Vagina (tissue), 2 donors: ENCODE data around the gene PLEKHA8. TPM values are rescaled to one million over a fixed set of nuclear protein-coding genes. Genes with fewer than 3 reads are reported as not detected.
A peak's percentile ranks its signal among the peaks of the same experiment; 100 is the strongest.
"Not testable (repeated sequence)": the region's sequence is repeated elsewhere in the genome, so short reads cannot be mapped to it uniquely, and the experiment has no call there.

Source experiments
- DNase-seq, 2 donors: peaks; one replicate each; pipeline ENCODE4 v3.0.0-alpha.2; 2017; ENCODE audit errors: extremely low spot score in 2 of 2
- H3K27ac ChIP-seq: fragments of 200-600 bp; sonication (generic); one replicate; pipeline ENCODE4 v1.5.1; 2019
- H3K27me3 ChIP-seq: fragments of 200-600 bp; sonication (generic); one replicate; pipeline ENCODE4 v1.5.1; 2019
- H3K36me3 ChIP-seq, 2 donors: fragments of 200-600 bp; sonication (generic); one replicate each; pipeline ENCODE4 v1.5.1; 2017 to 2019
- H3K4me1 ChIP-seq: fragments of 200-600 bp; sonication (generic); one replicate; pipeline ENCODE4 v1.5.1; 2019
- H3K4me3 ChIP-seq, 2 donors: fragments of 200-600 bp; sonication (generic); 1 replicate in 1 of 2; 2 replicates in 1 of 2; pipeline ENCODE4 v1.5.1; 2016 to 2019
- H3K9me3 ChIP-seq: fragments of 200-600 bp; sonication (generic); one replicate; pipeline ENCODE4 v1.5.1; 2019
- POLR2A ChIP-seq, 2 donors: fragments of 450-650 bp; IDR thresholded peaks; one replicate each; pipeline ENCODE4 v1.6.1; 2017; ENCODE audit warnings: antibody characterized with exemption in 2 of 2, mild to moderate bottlenecking in 2 of 2, moderate library complexity in 2 of 2
- POLR2AphosphoS5 ChIP-seq, 2 donors: sonication (generic); formaldehyde crosslinking; IDR thresholded peaks; one replicate each; pipeline ENCODE4 v1.9.0; 2017; ENCODE audit warnings: antibody characterized with exemption in 2 of 2, mild to moderate bottlenecking in 2 of 2, low read depth in 1 of 2; ENCODE audit not compliant: insufficient read depth in 1 of 2
- intact Hi-C: fragments of 100-400 bp; cut with DNase I; formaldehyde crosslinking; loops from one replicate; pipeline ENCODE4 v1.15.1; 2023
- total RNA-seq: library from RNA; depleted of rRNA; stranded (reverse); fragments of >200 nt; gene quantifications from one replicate; pipeline ENCODE4 v1.2.3, GENCODE V29; 2016
- TF ChIP-seq, protein P1 (sequence below), 3 experiments: fragments of 450-650 bp in 2 of 3; fragments of 200-600 bp in 1 of 3; sonication (generic) in 1 of 3; IDR thresholded peaks; one replicate each; pipeline ENCODE4 v1.5.1; 2017 to 2019; ENCODE audit warnings: antibody characterized with exemption in 3 of 3, mild to moderate bottlenecking in 2 of 3, moderate library complexity in 2 of 3

The PLEKHA8 gene
- total RNA-seq, 1 donor from 2014 or later, result 12.3 TPM

DNA sequence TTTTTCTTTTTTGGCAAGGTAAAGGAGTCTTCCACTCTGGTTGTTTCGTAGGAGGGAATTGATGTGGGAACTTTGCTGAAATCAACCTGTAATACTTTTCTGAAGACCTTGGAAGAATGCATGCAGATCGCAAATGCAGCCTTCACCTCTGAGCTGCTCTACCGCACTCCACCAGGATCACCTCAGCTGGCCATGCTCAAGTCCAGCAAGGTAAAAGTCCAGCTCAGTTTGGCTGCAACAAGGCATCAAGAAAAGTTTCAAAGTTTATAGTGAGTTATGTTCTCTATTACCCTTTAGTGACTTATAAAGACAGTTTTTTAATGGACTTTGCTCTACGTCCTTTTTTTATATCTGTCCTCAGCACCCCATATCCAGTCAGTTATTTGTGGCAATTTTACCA is 21.0 kb downstream of the PLEKHA8 start:
- Histone ChIP-seq H3K9me3 (no peaks in the 10 kb centered on the region), H3K4me3 (no peak overlapping the region), H3K27me3 (no peaks in the 10 kb centered on the region), H3K4me1 (no peaks in the 10 kb centered on the region), H3K27ac (no peak overlapping the region), H3K36me3 (peaks cover 6 to 42% of the 10 kb centered on the region in 2 donors)
- no peak for DNase-seq
- TF ChIP-seq POLR2A (IDR thresholded peaks at IDR 0.05) (no peak), POLR2AphosphoS5 (IDR thresholded peaks at IDR 0.05; ENCODE audit: insufficient read depth in 1 of 2, low read depth in 1 of 2) (no peak)
- TF ChIP-seq, protein P1, sequence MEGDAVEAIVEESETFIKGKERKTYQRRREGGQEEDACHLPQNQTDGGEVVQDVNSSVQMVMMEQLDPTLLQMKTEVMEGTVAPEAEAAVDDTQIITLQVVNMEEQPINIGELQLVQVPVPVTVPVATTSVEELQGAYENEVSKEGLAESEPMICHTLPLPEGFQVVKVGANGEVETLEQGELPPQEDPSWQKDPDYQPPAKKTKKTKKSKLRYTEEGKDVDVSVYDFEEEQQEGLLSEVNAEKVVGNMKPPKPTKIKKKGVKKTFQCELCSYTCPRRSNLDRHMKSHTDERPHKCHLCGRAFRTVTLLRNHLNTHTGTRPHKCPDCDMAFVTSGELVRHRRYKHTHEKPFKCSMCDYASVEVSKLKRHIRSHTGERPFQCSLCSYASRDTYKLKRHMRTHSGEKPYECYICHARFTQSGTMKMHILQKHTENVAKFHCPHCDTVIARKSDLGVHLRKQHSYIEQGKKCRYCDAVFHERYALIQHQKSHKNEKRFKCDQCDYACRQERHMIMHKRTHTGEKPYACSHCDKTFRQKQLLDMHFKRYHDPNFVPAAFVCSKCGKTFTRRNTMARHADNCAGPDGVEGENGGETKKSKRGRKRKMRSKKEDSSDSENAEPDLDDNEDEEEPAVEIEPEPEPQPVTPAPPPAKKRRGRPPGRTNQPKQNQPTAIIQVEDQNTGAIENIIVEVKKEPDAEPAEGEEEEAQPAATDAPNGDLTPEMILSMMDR (IDR thresholded peaks at IDR 0.05), result no peak
- intact Hi-C loops, result no loop called here

DNA sequence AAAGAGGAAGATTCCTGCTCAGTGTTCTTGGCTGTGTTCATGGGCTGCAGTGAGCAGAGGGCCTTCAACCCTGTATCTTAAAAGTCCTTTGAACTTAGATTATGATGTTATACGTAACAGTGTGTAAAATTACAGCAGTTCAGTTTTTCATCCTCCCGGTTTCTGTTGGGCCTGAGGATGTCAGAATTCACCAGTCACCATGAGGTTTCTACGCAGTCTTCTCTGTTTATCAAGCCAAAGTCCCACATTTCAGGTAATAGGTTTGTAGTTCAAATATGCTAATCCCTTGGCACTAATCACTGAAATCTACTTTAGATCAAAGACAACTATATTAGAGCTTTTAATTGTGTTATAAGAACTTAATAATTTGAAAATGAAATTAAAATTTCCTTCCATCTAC is 24.9 kb downstream of the PLEKHA8 start:
- no peak for DNase-seq
- intact Hi-C loops, result no loop called here
- Histone ChIP-seq H3K4me3 (no peak overlapping the region), H3K27ac (no peak overlapping the region), H3K36me3 (peaks cover 0 to 38% of the 10 kb centered on the region in 2 donors), H3K9me3 (no peaks in the 10 kb centered on the region), H3K4me1 (no peaks in the 10 kb centered on the region), H3K27me3 (no peaks in the 10 kb centered on the region)
- TF ChIP-seq POLR2AphosphoS5 (IDR thresholded peaks at IDR 0.05; ENCODE audit: insufficient read depth in 1 of 2, low read depth in 1 of 2), result no peak
- TF ChIP-seq POLR2A (IDR thresholded peaks at IDR 0.05), result no peak
- TF ChIP-seq, protein P1 (IDR thresholded peaks at IDR 0.05), result no peak

DNA sequence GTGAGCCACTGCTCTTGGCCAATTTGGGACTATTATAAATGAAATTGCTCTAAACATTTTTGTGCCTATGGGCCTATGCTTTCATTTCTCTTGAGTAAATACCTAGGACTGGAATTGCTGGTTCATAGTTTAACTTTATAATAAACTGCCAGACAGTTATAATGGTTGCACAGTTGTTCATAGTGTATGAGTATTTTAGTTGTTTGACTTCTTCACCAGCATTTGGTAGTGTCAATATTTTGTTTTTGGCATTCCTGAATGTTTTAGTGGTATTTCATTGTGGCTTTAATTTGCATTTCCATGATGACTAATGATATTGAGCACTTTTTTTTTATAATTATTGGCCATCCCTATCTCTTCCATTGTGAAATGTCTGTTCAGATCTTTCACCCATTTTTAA is 29.5 kb downstream of the PLEKHA8 start:
- Histone ChIP-seq H3K36me3 (peaks cover 0 to 19% of the 10 kb centered on the region in 2 donors), H3K9me3 (no peaks in the 10 kb centered on the region), H3K4me3 (no peak overlapping the region), H3K27me3 (no peaks in the 10 kb centered on the region), H3K4me1 (no peaks in the 10 kb centered on the region), H3K27ac (no peak overlapping the region)
- TF ChIP-seq, protein P1 (IDR thresholded peaks at IDR 0.05), result no peak
- TF ChIP-seq POLR2AphosphoS5 (IDR thresholded peaks at IDR 0.05; ENCODE audit: insufficient read depth in 1 of 2, low read depth in 1 of 2), result no peak
- no peak for DNase-seq
- intact Hi-C loops, result no loop called here

DNA sequence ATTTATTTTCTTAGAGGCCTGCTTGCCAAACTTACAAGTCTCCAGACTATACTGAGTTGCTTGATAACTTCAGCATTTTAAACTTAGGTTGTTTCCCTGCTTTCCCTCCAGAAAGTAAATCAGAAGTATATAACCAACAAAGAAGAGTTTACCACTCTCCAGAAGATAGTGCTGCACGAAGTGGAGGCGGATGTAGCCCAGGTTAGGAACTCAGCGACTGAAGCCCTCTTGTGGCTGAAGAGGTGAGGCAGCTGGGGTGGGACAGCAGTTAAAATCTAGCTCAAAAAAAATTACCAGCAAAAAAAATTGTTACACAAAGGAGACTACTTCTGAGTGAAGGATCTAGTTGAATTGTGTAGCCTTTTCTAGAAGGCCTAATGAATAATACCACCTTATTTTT is 33.6 kb downstream of the PLEKHA8 start:
- H3K27ac ChIP-seq, intact Hi-C loops, H3K4me3 ChIP-seq, H3K4me1 ChIP-seq, H3K9me3 ChIP-seq, H3K27me3 ChIP-seq, DNase-seq, H3K36me3 ChIP-seq: not testable (repeated sequence)
- TF ChIP-seq, protein P1 (IDR thresholded peaks at IDR 0.05), result peak in 1 of 3 experiments; percentile 53

DNA sequence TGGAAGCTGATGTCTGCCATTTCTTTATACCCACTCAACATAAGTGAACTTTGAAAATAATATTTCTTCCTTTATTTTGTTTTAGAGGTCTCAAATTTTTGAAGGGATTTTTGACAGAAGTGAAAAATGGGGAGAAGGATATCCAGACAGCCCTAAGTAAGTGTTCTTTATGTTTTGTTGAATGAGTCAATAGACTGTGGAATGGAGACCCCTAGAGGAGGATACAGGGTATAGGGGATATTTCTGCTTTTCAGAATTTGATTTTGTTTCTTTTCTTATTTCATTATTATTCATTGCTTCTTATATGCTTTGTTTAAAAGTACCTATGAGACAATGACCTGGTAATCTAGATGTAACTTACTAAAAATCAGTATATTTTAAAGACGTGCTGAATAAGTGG is 34.4 kb downstream of the PLEKHA8 start:
- intact Hi-C loops, result no loop called here
- Histone ChIP-seq H3K4me3 (no peak overlapping the region), H3K9me3 (no peaks in the 10 kb centered on the region), H3K36me3 (no peaks in the 10 kb centered on the region), H3K4me1 (no peaks in the 10 kb centered on the region), H3K27me3 (no peaks in the 10 kb centered on the region), H3K27ac (no peak overlapping the region)
- no peak for TF ChIP-seq POLR2A (IDR thresholded peaks at IDR 0.05)
- TF ChIP-seq, protein P1 (IDR thresholded peaks at IDR 0.05), result peak; percentile 19 to 56 (median 41)
- DNase-seq, result no peak
